Testis (tissue), 3 donors: Measurements from ENCODE around the gene FAM184A. TPM values are rescaled to one million over a fixed set of nuclear protein-coding genes. Genes with fewer than 3 reads are reported as not detected.
A peak's percentile ranks its signal among the peaks of the same experiment; 100 is the strongest.
"Not testable (repeated sequence)": the region's sequence is repeated elsewhere in the genome, so short reads cannot be mapped to it uniquely, and the experiment has no call there.

Experiments used
- DNase-seq: peaks from one replicate; pipeline ENCODE4 v3.0.0-alpha.2; 2019
- H3K27ac ChIP-seq, 2 donors: fragments of 200-600 bp; sonication (generic); one replicate each; pipeline ENCODE4 v1.5.1; 2019
- H3K27me3 ChIP-seq: fragments of 200-600 bp; sonication (generic); one replicate; pipeline ENCODE4 v1.5.1; 2019
- H3K36me3 ChIP-seq: fragments of 200-600 bp; sonication (generic); one replicate; pipeline ENCODE4 v1.5.1; 2017; ENCODE audit warnings: low read depth; ENCODE audit errors: missing control alignments
- H3K4me1 ChIP-seq: fragments of 200-600 bp; sonication (generic); one replicate; pipeline ENCODE4 v1.5.1; 2019
- H3K4me3 ChIP-seq, 2 donors: fragments of 200-600 bp; sonication (generic); one replicate each; pipeline ENCODE4 v1.5.1; 2017 to 2019
- H3K9me3 ChIP-seq: fragments of 200-600 bp; sonication (generic); one replicate; pipeline ENCODE4 v1.5.1; 2017
- POLR2A ChIP-seq: fragments of 450-650 bp; IDR thresholded peaks from one replicate; pipeline ENCODE4 v1.6.1; 2017; ENCODE audit warnings: antibody characterized with exemption, mild to moderate bottlenecking, moderate library complexity
- WGBS, 2 donors: methylation state at CpG; one replicate each; pipeline ENCODE4 v1.1.5; 2018; 5-methylcytosine and 5-hydroxymethylcytosine counted together
- intact Hi-C: fragments of 100-400 bp; cut with DNase I; formaldehyde crosslinking; loops from one replicate; pipeline ENCODE4 v1.15.1; 2023; ENCODE audit warnings: low total_unique reads
- polyA plus RNA-seq: library from polyadenylated mRNA; stranded (reverse); fragments of 350-450 nt; fragmentation: Illumina TruSeq; extraction: RNeasy Lipid Tissue Mini Kit (QIAGEN cat#74804); gene quantifications from one replicate; pipeline ENCODE4 v1.2.3, GENCODE V29; 2014; ENCODE audit warnings: low read depth, low replicate concordance; ENCODE audit not compliant: insufficient read depth
- total RNA-seq, 2 donors: library from RNA; depleted of rRNA; stranded (reverse); fragments of >200 nt; gene quantifications; one replicate each; pipeline ENCODE4 v1.2.3, GENCODE V29; 2016
- TF ChIP-seq, protein P1 (sequence below), 3 experiments: fragments of 450-650 bp in 2 of 3; fragments of 200-600 bp in 1 of 3; sonication (generic) in 1 of 3; IDR thresholded peaks; one replicate each; pipeline ENCODE4 v1.5.1; 2016 to 2019; ENCODE audit warnings: antibody characterized with exemption in 3 of 3, mild to moderate bottlenecking in 2 of 3, moderate library complexity in 1 of 3

The FAM184A gene
- total and polyA plus RNA-seq, 3 donors from 2014 or later, result 24.0 to 36.3 (median 24.3) TPM

DNA sequence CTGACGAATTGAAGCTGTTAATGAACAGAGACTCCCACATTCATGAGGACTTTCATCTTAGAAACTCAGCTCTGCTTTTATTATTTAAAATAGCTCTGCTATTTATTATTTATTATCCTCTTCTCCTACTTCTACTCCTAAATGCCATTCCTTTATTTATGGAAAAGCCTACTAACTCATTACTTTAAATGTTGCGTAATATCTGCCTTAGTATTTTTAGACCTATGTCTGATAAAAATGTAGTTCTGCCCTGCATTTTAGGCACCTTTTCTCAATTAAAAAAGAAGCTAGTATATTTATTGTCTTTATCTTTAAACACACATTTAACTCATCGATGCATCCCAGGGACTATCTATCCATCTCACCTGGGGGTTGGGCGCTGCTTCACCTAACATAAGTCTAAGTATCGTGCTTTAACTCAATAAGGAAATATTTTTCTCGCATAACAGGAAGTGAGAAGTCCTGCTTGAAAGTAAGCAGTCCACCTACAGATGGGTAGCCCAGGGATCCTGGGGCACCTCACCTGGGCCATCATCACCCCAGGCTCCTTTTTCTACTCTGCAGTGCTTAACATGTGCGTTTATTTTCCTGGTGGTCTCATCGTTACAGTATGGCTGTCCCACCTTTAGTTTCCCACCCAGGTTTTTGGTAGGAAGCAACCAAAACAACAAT, 31.3 kb upstream of the FAM184A start:
- intact Hi-C loops, result loop anchor here (5.0 kb wide), 1 partner anchor 142 kb away; no protein-coding TSS in a partner anchor
- H3K9me3 ChIP-seq, result no peaks in the 10 kb centered on the region
- H3K27ac ChIP-seq, result no peak overlapping the region
- H3K36me3 ChIP-seq, result no peaks in the 10 kb centered on the region
- H3K27me3 ChIP-seq, result no peaks in the 10 kb centered on the region
- WGBS, 2 donors, result 70 to 78% methylated on average over 8 of the region's 8 CpGs
- H3K4me3 ChIP-seq, result no peak overlapping the region
- H3K4me1 ChIP-seq, result peaks cover 8% of the 10 kb centered on the region
- no peak for DNase-seq
- TF ChIP-seq, protein P1, sequence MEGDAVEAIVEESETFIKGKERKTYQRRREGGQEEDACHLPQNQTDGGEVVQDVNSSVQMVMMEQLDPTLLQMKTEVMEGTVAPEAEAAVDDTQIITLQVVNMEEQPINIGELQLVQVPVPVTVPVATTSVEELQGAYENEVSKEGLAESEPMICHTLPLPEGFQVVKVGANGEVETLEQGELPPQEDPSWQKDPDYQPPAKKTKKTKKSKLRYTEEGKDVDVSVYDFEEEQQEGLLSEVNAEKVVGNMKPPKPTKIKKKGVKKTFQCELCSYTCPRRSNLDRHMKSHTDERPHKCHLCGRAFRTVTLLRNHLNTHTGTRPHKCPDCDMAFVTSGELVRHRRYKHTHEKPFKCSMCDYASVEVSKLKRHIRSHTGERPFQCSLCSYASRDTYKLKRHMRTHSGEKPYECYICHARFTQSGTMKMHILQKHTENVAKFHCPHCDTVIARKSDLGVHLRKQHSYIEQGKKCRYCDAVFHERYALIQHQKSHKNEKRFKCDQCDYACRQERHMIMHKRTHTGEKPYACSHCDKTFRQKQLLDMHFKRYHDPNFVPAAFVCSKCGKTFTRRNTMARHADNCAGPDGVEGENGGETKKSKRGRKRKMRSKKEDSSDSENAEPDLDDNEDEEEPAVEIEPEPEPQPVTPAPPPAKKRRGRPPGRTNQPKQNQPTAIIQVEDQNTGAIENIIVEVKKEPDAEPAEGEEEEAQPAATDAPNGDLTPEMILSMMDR (IDR thresholded peaks at IDR 0.05), result no peak
- no peak for TF ChIP-seq POLR2A

DNA sequence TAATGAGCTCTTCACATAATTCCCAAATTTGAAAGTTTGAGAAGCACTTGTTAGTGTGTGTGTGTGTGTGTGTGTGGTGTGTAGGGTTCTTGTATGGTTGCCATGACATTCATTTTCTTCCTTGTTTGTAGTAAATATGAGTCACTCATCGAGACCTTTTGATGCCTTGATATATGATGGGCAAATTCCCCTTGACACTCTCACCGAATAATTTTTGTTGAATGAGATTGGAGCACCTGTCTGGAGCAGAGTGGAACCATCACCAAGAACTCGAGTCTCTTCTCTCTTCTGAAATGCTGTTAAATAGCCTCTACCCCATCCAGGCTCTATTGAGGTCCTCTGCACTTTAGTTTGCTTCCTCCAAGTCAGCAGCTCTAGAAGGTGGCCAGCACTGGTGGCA, 29.6 kb upstream of the FAM184A start:
- no peaks in the 10 kb centered on the region for H3K27me3 ChIP-seq
- peaks cover 8% of the 10 kb centered on the region for H3K4me1 ChIP-seq
- TF ChIP-seq POLR2A, result no peak
- TF ChIP-seq, protein P1 (IDR thresholded peaks at IDR 0.05), result no peak
- H3K4me3 ChIP-seq, result no peak overlapping the region
- intact Hi-C loops, result no loop called here
- H3K9me3 ChIP-seq, result no peaks in the 10 kb centered on the region
- DNase-seq, result no peak
- no peak overlapping the region for H3K27ac ChIP-seq
- 84 to 88% methylated on average over 3 of the region's 3 CpGs for WGBS, 2 donors
- no peaks in the 10 kb centered on the region for H3K36me3 ChIP-seq

DNA sequence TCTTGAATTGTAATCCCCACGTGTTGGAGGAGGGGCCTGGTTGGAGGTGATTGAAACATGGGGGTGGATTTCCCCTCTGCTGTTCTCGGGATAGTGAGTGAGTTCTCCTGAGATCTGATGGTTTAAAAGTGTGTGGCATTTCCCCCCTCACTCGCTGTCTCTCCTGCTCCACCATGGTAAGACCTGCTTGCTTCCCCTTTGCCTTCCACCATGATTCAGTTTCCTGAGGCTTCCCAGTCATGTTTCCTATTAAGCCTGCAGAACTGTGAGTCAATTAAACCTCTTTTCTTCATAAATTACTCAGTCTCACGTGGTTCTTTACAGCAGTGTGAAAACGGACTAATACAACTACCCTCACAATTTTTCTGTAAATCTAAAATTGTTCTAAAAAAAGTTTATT, 26.8 kb upstream of the FAM184A start:
- Histone ChIP-seq H3K4me3 (no peak overlapping the region), H3K27ac (no peak overlapping the region), H3K4me1 (peaks cover 8% of the 10 kb centered on the region), H3K36me3 (no peaks in the 10 kb centered on the region), H3K9me3 (no peaks in the 10 kb centered on the region), H3K27me3 (no peaks in the 10 kb centered on the region)
- WGBS, 2 donors, result 64% methylated on average over 5 of the region's 5 CpGs
- TF ChIP-seq, protein P1 (IDR thresholded peaks at IDR 0.05), result no peak
- TF ChIP-seq POLR2A, result no peak
- intact Hi-C loops, result no loop called here
- no peak for DNase-seq

DNA sequence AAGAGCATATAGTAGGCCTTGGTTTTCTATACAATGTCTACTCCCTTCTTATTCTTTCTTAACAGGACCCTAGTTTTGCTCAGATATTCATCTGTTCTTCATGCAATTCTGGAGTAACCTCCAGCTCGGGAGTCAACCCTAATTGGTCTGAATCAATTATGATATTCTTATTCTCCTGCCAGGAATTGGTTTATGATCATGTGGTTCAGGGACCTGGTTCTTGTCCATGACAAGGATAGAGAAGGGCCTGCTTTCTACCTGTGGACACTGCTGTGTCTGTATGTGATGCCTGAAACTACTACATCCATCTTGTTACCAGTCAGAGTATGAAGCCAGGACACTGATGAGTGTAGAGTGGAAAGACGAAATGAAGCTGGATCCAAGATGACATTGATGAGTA, 24.4 kb upstream of the FAM184A start:
- no peaks in the 10 kb centered on the region for H3K36me3 ChIP-seq
- DNase-seq, result no peak
- no peak overlapping the region for H3K4me3 ChIP-seq
- WGBS, 2 donors, result 92 to 93% methylated on average over 2 of the region's 2 CpGs
- no peak overlapping the region for H3K27ac ChIP-seq
- no peaks in the 10 kb centered on the region for H3K4me1 ChIP-seq
- no peaks in the 10 kb centered on the region for H3K9me3 ChIP-seq
- TF ChIP-seq POLR2A, result no peak
- TF ChIP-seq, protein P1 (IDR thresholded peaks at IDR 0.05), result no peak
- no peaks in the 10 kb centered on the region for H3K27me3 ChIP-seq
- intact Hi-C loops, result no loop called here

DNA sequence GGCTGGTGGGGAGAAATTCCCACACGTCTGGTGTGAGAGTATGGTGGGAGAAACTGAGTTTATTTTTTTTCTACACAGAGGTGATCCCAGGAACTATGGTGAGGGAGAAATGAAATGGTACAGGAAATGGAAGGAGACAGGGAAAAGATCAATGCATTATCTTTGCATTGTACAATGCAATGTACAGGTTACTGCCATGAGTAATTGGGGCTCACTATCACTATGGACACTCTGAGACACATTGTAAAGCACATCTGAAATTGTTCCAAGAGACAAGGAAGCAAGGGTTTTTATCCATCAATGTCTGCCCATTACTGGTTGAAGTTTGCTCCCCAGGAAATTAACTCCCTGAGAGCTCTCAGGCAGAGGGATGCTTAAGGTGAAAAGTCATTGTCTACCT, 21.7 kb upstream of the FAM184A start:
- TF ChIP-seq, protein P1 (IDR thresholded peaks at IDR 0.05), result no peak
- no peak for TF ChIP-seq POLR2A
- no peaks in the 10 kb centered on the region for H3K4me1 ChIP-seq
- no peaks in the 10 kb centered on the region for H3K36me3 ChIP-seq
- H3K4me3 ChIP-seq, result no peak overlapping the region
- 86 to 92% methylated on average over 1 of the region's 1 CpG for WGBS, 2 donors
- no peak for DNase-seq
- no peaks in the 10 kb centered on the region for H3K9me3 ChIP-seq
- H3K27me3 ChIP-seq, result no peaks in the 10 kb centered on the region
- intact Hi-C loops, result no loop called here
- H3K27ac ChIP-seq, result no peak overlapping the region

DNA sequence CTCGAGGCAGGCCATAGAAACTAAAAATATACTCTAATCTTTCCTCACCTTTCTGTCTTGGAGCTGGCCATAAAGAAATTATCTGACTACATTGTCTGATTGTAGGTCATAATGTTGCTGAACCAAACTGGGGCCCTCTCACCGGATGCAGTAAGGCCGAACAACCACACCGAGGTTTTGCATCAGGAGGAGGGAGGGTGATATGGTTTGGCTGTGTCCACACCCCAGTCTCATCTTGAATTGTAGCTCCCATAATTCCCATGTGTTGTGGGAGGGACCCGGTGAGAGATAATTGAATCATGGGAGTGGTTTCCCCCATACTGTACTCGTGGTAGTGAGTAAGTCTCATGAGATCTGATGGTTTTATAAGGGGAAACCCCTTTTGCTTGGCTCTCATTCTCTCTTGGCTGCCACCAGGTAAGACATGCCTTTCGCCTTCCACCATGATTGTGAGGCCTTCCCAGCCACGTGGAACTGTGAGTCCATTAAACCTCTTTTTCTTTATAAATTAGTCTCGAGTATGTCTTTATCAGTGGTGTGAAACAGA, 19.4 kb upstream of the FAM184A start:
- 79 to 88% methylated on average over 9 of the region's 9 CpGs for WGBS, 2 donors
- DNase-seq, H3K9me3 ChIP-seq, H3K4me3 ChIP-seq, H3K27me3 ChIP-seq, H3K36me3 ChIP-seq, H3K4me1 ChIP-seq, intact Hi-C loops: not testable (repeated sequence)
- H3K27ac ChIP-seq, result peak overlapping the region in 1 of 2 donors; percentile 71
